Vagina (tissue), 2 donors: ENCODE results near the gene PKIB.

ENCODE experiments used
- POLR2A ChIP-seq, 2 donors: fragments of 450-650 bp; IDR thresholded peaks; one replicate each; pipeline ENCODE4 v1.6.1; 2017; ENCODE audit warnings: antibody characterized with exemption in 2 of 2, mild to moderate bottlenecking in 2 of 2, moderate library complexity in 2 of 2
- POLR2AphosphoS5 ChIP-seq, 2 donors: sonication (generic); formaldehyde crosslinking; IDR thresholded peaks; one replicate each; pipeline ENCODE4 v1.9.0; 2017; ENCODE audit warnings: antibody characterized with exemption in 2 of 2, mild to moderate bottlenecking in 2 of 2, low read depth in 1 of 2; ENCODE audit not compliant: insufficient read depth in 1 of 2
- TF ChIP-seq, protein P1 (sequence below), 3 experiments: fragments of 450-650 bp in 2 of 3; fragments of 200-600 bp in 1 of 3; sonication (generic) in 1 of 3; IDR thresholded peaks; one replicate each; pipeline ENCODE4 v1.5.1; 2017 to 2019; ENCODE audit warnings: antibody characterized with exemption in 3 of 3, mild to moderate bottlenecking in 2 of 3, moderate library complexity in 2 of 3

GRCh38 chr6:122666418-122666817 is 56.2 kb downstream of the PKIB start:
- TF ChIP-seq POLR2A (IDR thresholded peaks at IDR 0.05) (no peak), POLR2AphosphoS5 (IDR thresholded peaks at IDR 0.05; ENCODE audit: insufficient read depth in 1 of 2, low read depth in 1 of 2) (no peak)
- TF ChIP-seq, protein P1, sequence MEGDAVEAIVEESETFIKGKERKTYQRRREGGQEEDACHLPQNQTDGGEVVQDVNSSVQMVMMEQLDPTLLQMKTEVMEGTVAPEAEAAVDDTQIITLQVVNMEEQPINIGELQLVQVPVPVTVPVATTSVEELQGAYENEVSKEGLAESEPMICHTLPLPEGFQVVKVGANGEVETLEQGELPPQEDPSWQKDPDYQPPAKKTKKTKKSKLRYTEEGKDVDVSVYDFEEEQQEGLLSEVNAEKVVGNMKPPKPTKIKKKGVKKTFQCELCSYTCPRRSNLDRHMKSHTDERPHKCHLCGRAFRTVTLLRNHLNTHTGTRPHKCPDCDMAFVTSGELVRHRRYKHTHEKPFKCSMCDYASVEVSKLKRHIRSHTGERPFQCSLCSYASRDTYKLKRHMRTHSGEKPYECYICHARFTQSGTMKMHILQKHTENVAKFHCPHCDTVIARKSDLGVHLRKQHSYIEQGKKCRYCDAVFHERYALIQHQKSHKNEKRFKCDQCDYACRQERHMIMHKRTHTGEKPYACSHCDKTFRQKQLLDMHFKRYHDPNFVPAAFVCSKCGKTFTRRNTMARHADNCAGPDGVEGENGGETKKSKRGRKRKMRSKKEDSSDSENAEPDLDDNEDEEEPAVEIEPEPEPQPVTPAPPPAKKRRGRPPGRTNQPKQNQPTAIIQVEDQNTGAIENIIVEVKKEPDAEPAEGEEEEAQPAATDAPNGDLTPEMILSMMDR (IDR thresholded peaks at IDR 0.05), result no peak
